ENCODE results near the gene ADGRL3.

DNA sequence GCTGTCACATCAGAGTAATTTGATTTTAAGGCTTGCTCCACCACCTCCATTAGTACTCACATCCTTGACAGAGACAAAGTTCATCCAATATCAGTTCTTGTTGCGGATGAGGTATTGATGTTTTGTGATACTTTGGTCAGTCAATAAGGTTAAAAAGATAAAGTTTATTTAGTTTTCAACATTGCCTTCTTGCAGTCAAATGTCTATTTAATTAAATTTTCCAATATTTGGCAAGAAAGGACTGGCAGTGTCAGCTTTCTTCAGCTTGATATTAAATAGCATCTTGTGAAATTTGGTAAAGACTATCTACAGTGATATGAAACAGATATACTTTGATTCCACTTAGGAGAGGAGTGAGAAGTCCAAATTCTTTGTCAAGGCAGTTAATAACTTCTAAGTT, 493.4 kb downstream of the ADGRL3 start:
- TF ChIP-seq, protein P1, sequence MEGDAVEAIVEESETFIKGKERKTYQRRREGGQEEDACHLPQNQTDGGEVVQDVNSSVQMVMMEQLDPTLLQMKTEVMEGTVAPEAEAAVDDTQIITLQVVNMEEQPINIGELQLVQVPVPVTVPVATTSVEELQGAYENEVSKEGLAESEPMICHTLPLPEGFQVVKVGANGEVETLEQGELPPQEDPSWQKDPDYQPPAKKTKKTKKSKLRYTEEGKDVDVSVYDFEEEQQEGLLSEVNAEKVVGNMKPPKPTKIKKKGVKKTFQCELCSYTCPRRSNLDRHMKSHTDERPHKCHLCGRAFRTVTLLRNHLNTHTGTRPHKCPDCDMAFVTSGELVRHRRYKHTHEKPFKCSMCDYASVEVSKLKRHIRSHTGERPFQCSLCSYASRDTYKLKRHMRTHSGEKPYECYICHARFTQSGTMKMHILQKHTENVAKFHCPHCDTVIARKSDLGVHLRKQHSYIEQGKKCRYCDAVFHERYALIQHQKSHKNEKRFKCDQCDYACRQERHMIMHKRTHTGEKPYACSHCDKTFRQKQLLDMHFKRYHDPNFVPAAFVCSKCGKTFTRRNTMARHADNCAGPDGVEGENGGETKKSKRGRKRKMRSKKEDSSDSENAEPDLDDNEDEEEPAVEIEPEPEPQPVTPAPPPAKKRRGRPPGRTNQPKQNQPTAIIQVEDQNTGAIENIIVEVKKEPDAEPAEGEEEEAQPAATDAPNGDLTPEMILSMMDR (IDR thresholded peaks at IDR 0.05), result no peak
- no peak for TF ChIP-seq EP300 (IDR thresholded peaks at IDR 0.05)
